BJ (cell line): ENCODE measurements around the gene PHKB. TPM values are rescaled to one million over a fixed set of nuclear protein-coding genes. Genes with fewer than 3 reads are reported as not detected.

Experiments used
- CTCF ChIA-PET: fragments of 350-600 bp; formaldehyde crosslinking; extraction: SDS; loops from one replicate; lab custom pipeline; 2021; ENCODE audit warnings: antibody characterized with exemption, inconsistent platforms; lab: Yijun Ruan, JAX
- POLR2A ChIA-PET: fragments of 300-600 bp; sonication (Branson Sonifier 250); formaldehyde crosslinking; extraction: SDS; loops from one replicate; lab custom pipeline; 2021; ENCODE audit warnings: antibody characterized with exemption; lab: Charles Lee
- DNase-seq: peaks from one replicate; pipeline ENCODE4 v3.0.0-alpha.2; 2011; ENCODE audit warnings: low read depth
- H3K27me3 ChIP-seq: 2 replicates; pipeline ENCODE4 v1.6.0; 2011; ENCODE audit warnings: low read length; ENCODE audit not compliant: control insufficient read depth, insufficient read depth
- H3K36me3 ChIP-seq: 2 replicates; pipeline ENCODE4 v1.5.1; 2011; ENCODE audit warnings: low read length; ENCODE audit not compliant: control insufficient read depth, insufficient read depth
- H3K4me3 ChIP-seq: 2 replicates; pipeline ENCODE4 v1.5.1; 2011; ENCODE audit warnings: low read depth, mild to moderate bottlenecking, control low read depth, low read length
- CTCF ChIP-seq: IDR thresholded peaks from 2 replicates; pipeline ENCODE4 v1.5.1; 2011; ENCODE audit warnings: low read depth, mild to moderate bottlenecking, control low read depth, inconsistent platforms, low read length, moderate library complexity; ENCODE audit not compliant: insufficient read depth
- polyA plus RNA-seq: library from polyadenylated mRNA; depleted of rRNA; stranded (reverse); fragments of >200 nt; gene quantifications from 2 replicates; pipeline ENCODE4 v1.2.3, GENCODE V29; 2011

PHKB gene
- polyA plus RNA-seq, 1 experiment = 44.9 TPM

- Histone ChIP-seq H3K4me3 (no peak overlapping the region), H3K36me3 (no peaks in the 10 kb centered on the region), H3K27me3 (no peaks in the 10 kb centered on the region)
- DNase-seq = no peak
- POLR2A ChIA-PET = no interaction called here
- CTCF ChIA-PET = interaction anchor here (1.1 kb wide), 1 partner anchor 573 kb away, joined by 4 read pairs; no protein-coding TSS in a partner anchor
- no peak for TF ChIP-seq CTCF
These were observed 20.7 kb downstream of the PHKB start for GRCh38 chr16:47481698-47482374.

- TF ChIP-seq CTCF = no peak
- CTCF ChIA-PET = no interaction called here
These were observed 22.5 kb downstream of the PHKB start for GRCh38 chr16:47483616-47484015.

GRCh38 chr16:47486856-47487255 is 25.7 kb downstream of the PHKB start:
- POLR2A ChIA-PET = no interaction called here

More at GRCh38 chr16:47483616-47484015, 22.5 kb downstream of the PHKB start:
- POLR2A ChIA-PET = no interaction called here
- Histone ChIP-seq H3K36me3 (no peaks in the 10 kb centered on the region), H3K4me3 (no peak overlapping the region), H3K27me3 (no peaks in the 10 kb centered on the region)
- no peak for DNase-seq

GRCh38 chr16:47488051-47488450 is 26.9 kb downstream of the PHKB start:
- no peak for DNase-seq
- H3K4me3 ChIP-seq = no peak overlapping the region
- TF ChIP-seq CTCF = no peak
- POLR2A ChIA-PET = no interaction called here
- H3K36me3 ChIP-seq = no peaks in the 10 kb centered on the region
- no peaks in the 10 kb centered on the region for H3K27me3 ChIP-seq
- CTCF ChIA-PET = no interaction called here

More at GRCh38 chr16:47486856-47487255, 25.7 kb downstream of the PHKB start:
- CTCF ChIA-PET = no interaction called here
- Histone ChIP-seq H3K4me3 (no peak overlapping the region), H3K27me3 (no peaks in the 10 kb centered on the region), H3K36me3 (no peaks in the 10 kb centered on the region)
- no peak for DNase-seq
- no peak for TF ChIP-seq CTCF

- ChIA-PET CTCF (no interaction called here), POLR2A (no interaction called here)
- Histone ChIP-seq H3K4me3 (no peak overlapping the region), H3K27me3 (no peaks in the 10 kb centered on the region), H3K36me3 (no peaks in the 10 kb centered on the region)
- DNase-seq = no peak
- no peak for TF ChIP-seq CTCF
These were observed 29.3 kb downstream of the PHKB start for GRCh38 chr16:47490471-47490870.
